ENCODE measurements around the gene ACTR1A. TPM values are rescaled to one million over a fixed set of nuclear protein-coding genes. Genes with fewer than 3 reads are reported as not detected.

Gene ACTR1A
- total and polyA plus RNA-seq, 9 of the 15 experiments (the other 6 are each of a cell fraction or from before 2014, with no cell fraction given) = 36.3 to 77.2 (median 49.6) TPM

DNA sequence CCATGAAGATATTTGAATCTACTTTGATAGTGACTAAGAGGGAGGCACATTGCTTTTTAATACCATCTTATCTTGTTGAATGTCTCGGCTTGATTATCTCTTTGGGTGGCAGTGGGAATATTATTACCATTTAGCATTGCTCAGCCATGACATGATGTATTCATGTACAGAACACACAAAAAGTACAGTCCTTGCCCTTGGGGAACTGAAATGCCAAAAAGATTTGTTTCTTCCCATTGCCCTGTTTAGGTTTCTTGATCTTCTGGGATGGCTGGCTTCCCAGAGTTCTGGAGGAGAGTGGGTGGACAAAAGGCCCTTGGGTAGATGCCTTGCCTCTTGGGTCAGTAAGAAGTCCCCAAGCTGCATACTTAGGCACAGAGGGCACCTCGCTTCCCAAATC lies 25.0 kb upstream of the ACTR1A start (continued):
- no peak for TF ChIP-seq HBP1 (CRISPR knock-in tag; IDR thresholded peaks at IDR 0.05)
- TF ChIP-seq NCOA2 (IDR thresholded peaks at IDR 0.05; ENCODE audit: partially characterized antibody in 2 of 2) = no peak

DNA sequence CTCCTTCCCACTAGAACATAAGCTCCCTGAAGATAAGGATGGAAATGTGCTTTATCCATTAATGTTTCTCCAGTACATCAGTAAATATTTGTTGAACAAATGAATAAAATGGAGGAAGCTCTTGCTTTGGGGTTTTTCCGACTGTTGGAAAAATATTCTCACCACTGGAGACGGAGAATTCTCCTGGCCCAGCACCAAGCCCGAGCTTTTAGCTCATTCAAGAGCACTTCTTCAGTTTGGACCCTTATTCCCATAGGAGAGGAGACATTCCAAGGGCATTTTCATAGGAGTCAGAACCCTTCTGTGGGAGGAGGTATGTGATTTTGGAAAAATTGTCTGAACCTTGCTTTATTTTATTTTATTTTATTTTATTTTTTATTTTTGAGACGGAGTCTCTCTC lies 22.2 kb upstream of the ACTR1A start:
- no peak for TF ChIP-seq SMC3 (conservative IDR thresholded peaks at IDR 0.05; ENCODE audit: insufficient read depth, low read depth, low read length)
- TF ChIP-seq, protein P1, sequence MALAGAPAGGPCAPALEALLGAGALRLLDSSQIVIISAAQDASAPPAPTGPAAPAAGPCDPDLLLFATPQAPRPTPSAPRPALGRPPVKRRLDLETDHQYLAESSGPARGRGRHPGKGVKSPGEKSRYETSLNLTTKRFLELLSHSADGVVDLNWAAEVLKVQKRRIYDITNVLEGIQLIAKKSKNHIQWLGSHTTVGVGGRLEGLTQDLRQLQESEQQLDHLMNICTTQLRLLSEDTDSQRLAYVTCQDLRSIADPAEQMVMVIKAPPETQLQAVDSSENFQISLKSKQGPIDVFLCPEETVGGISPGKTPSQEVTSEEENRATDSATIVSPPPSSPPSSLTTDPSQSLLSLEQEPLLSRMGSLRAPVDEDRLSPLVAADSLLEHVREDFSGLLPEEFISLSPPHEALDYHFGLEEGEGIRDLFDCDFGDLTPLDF (CRISPR knock-in tag; IDR thresholded peaks at IDR 0.05) = no peak
- TF ChIP-seq SIRT6 (IDR thresholded peaks at IDR 0.05; ENCODE audit: low read depth, low read length) = no peak
- no peak for TF ChIP-seq ZNF175 (CRISPR knock-in tag; IDR thresholded peaks at IDR 0.05; ENCODE audit: low read depth)
- TF ChIP-seq RHOXF2B (CRISPR knock-in tag; conservative IDR thresholded peaks at IDR 0.05) = no peak
- TF ChIP-seq RBFOX2 (IDR thresholded peaks at IDR 0.05; ENCODE audit: low read depth, low read length) = no peak
- TF ChIP-seq HNRNPH1 (optimal IDR thresholded peaks at IDR 0.05; ENCODE audit: low read depth, low read length) = no peak
- TF ChIP-seq ZC3H8 (IDR thresholded peaks at IDR 0.05) = no peak
- TF ChIP-seq ZNF134 (CRISPR knock-in tag; conservative IDR thresholded peaks at IDR 0.05) = no peak
- TF ChIP-seq TAF1 (IDR thresholded peaks at IDR 0.05; ENCODE audit: control insufficient read depth, extremely low read depth, insufficient read depth, low read length, severe bottlenecking) = no peak
- no peak overlapping the region for H3K4me2 ChIP-seq (ENCODE audit: insufficient read depth, low read length)
- POLR2A ChIA-PET = interaction anchor here (0.5 to 1.0 kb wide), 2 partner anchors 22 to 297 kb away, joined by 3 to 4 read pairs; partner anchors contain the start of gene ACTR1A
- no peaks in the 10 kb centered on the region for H3K79me2 ChIP-seq (ENCODE audit: control insufficient read depth, insufficient read depth, low read length)
- intact Hi-C loops (cut with micrococcal nuclease) (no loop called here), in situ Hi-C loops (cut with MboI) (loop anchor here (25.0 kb wide), 1 partner anchor 687 kb away; the partner anchor contains the start of gene KCNIP2)
- H3K9me3 ChIP-seq (replicated peaks; ENCODE audit: control insufficient read depth, insufficient read depth, low read depth, low read length) = no peaks in the 10 kb centered on the region
- H3K9ac ChIP-seq (ENCODE audit: insufficient read depth in 1 of 2, low read depth in 2 of 2, low read length in 2 of 2) = no peak overlapping the region
- H3K27me3 ChIP-seq (ENCODE audit: control insufficient read depth in 2 of 2, insufficient read depth in 2 of 2, low read length in 2 of 2) = no peaks in the 10 kb centered on the region
- peaks cover 0 to 10% of the 10 kb centered on the region in 2 experiments; a peak in 4 of 5 replicates for H3K4me1 ChIP-seq (replicated peaks in 1 of 2; ENCODE audit: control insufficient read depth in 2 of 2, insufficient read depth in 2 of 2, low read length in 2 of 2)
- CTCF ChIA-PET (ENCODE audit: low intra/inter-chr PET ratio) = no interaction called here
- no TSS peak for BruUV-seq (replicated peaks)
- H3K4me3 ChIP-seq = no peak overlapping the region
- no peak overlapping the region for H2AFZ ChIP-seq (ENCODE audit: low read depth, low read length)
- H3K9me1 ChIP-seq (ENCODE audit: control insufficient read depth, insufficient read depth, low read length) = peaks cover 2% of the 10 kb centered on the region
- no peak for ATAC-seq
- H3K36me3 ChIP-seq (ENCODE audit: control insufficient read depth, insufficient read depth, low read length) = no peaks in the 10 kb centered on the region; the same call in 2 of the 3 replicates
- no peak for FAIRE-seq
- no peak for DNase-seq (ENCODE audit: extremely low read depth in 1 of 4, low spot score in 3 of 4)
- 91% methylated on average over 4 of the region's 4 CpGs for WGBS (ENCODE audit: insufficient coverage, low coverage, missing lambda C conversion rate)
- no peak overlapping the region for H3K27ac ChIP-seq (ENCODE audit: extremely low read depth, low read depth, low read length)
- H4K20me1 ChIP-seq (replicated peaks; ENCODE audit: control insufficient read depth, insufficient read depth, low read length) = no peaks in the 10 kb centered on the region
